Measurements from ENCODE around the gene C16orf96.
A peak's percentile ranks its signal among the peaks of the same experiment; 100 is the strongest.

Gene C16orf96

GRCh38 chr16:4548124-4548523, 8.0 kb upstream of the C16orf96 start:
- no peak overlapping the region for H3K27ac ChIP-seq
- TF ChIP-seq CTCF (conservative IDR thresholded peaks at IDR 0.05): no peak

- no peak for TF ChIP-seq CTCF (conservative IDR thresholded peaks at IDR 0.05)
- no peak for TF ChIP-seq ZFX (IDR thresholded peaks at IDR 0.05)
- H3K27ac ChIP-seq: no peak overlapping the region
These were observed 5.5 kb upstream of the C16orf96 start for GRCh38 chr16:4550591-4550990.

GRCh38 chr16:4552541-4552940, 3.6 kb upstream of the C16orf96 start:
- no peak for TF ChIP-seq ZFX (IDR thresholded peaks at IDR 0.05)
- TF ChIP-seq CTCF (conservative IDR thresholded peaks at IDR 0.05): no peak

GRCh38 chr16:4556580-4556979, 440 bp downstream of the C16orf96 start:
- 0 out of 2 replicates have a peak overlapping the region, but pooled peaks have one; percentile 6 for H3K27ac ChIP-seq
- TF ChIP-seq ZFX (IDR thresholded peaks at IDR 0.05) (no peak), CTCF (conservative IDR thresholded peaks at IDR 0.05) (no peak)

More at GRCh38 chr16:4552541-4552940, 3.6 kb upstream of the C16orf96 start:
- no peak overlapping the region for H3K27ac ChIP-seq

GRCh38 chr16:4557973-4558372, 1.8 kb downstream of the C16orf96 start:
- TF ChIP-seq ZFX (IDR thresholded peaks at IDR 0.05) (no peak), CTCF (conservative IDR thresholded peaks at IDR 0.05) (no peak)
- no peak overlapping the region for H3K27ac ChIP-seq

- TF ChIP-seq ZFX (IDR thresholded peaks at IDR 0.05): no peak
- no peak for TF ChIP-seq CTCF (conservative IDR thresholded peaks at IDR 0.05)
- no peak overlapping the region for H3K27ac ChIP-seq
These were observed 5.5 kb downstream of the C16orf96 start for GRCh38 chr16:4561596-4561995.

GRCh38 chr16:4564661-4565267, 8.6 kb downstream of the C16orf96 start:
- H3K27ac ChIP-seq: no peak overlapping the region

More at GRCh38 chr16:4564661-4565267, 8.6 kb downstream of the C16orf96 start:
- TF ChIP-seq CTCF (conservative IDR thresholded peaks at IDR 0.05) (no peak), ZFX (IDR thresholded peaks at IDR 0.05) (no peak)

Measured in C4-2B (cell line).